Measurements from ENCODE around the gene SYT6.
"Not testable (repeated sequence)": the region's sequence is repeated elsewhere in the genome, so short reads cannot be mapped to it uniquely, and the experiment has no call there.

SYT6 gene

DNA sequence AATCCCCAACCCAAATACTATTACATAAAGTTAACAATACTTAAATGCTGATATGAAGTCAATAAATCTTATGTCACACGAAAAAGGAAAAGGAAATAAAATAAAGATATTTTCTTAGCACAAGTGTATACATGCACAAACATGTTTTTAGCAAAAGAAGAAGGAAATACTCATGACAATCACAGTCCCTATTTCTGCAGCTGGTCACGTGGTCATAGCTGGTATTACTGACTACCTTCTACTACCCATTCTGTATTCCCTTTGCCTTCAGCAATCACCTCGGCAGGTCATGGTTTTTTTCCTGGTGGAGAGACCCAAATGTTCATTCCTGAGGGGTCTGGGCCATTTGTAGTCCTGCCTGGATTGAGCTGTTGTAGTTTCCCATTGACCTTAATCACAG, 88.0 kb downstream of the SYT6 start:
- not testable (repeated sequence) for DNase-seq

DNA sequence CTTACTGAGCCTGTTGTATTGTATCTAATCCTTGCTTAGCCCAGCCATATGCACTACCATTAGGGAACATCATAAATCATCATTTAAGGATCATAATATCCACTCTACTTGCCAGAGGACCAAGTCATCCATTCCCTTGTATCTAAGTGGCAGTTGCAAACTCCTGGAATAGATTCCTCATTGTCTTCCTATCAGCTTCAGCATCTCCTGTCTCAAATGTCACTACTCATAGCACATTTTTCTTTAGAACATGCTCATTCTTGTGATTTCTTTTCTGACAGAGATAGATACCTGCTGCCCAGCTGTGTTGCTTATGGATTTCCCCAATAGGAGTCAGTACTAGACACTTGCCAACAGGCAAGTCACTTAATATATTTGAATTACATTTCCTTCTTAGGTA, 90.1 kb downstream of the SYT6 start:
- DNase-seq = no peak

DNA sequence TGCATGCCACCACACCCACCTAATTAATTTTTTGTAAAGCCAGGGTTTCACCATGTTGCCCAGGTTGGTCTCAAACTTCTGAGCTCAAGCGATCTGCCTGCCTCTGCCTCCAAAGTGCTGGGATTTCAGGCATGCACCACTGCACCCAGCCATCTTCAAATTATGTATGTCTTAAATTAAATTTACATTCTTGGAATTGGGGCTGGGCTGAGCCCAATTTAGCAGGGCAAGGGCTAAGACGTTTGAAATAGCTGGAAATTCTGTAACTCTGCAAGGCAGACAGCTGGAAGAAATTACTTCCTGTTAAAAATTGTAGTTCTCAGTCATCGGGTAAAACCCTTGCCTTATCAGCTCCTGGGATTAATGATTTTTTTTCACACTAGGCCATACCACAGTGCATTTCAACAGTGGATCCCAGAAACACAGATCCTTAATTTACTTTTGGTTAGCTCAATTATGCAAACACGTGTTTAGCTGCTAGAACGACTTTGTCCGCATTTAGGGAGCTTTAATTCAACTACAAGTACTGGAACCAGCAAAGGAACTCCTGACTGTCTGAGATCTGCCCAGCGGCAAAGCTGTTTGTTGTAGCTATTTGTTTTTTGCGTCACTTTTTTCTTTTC, 91.1 kb downstream of the SYT6 start:
- DNase-seq = no peak

GRCh38 chr1:114061121-114061830, 92.4 kb downstream of the SYT6 start:
- no peak for DNase-seq

GRCh38 chr1:114058236-114058635, 95.4 kb downstream of the SYT6 start:
- DNase-seq = not testable (repeated sequence)

GRCh38 chr1:114054148-114054547, 99.5 kb downstream of the SYT6 start:
- DNase-seq = no peak

- no peak for DNase-seq
These were observed 105.4 kb downstream of the SYT6 start for GRCh38 chr1:114048232-114048631.

- DNase-seq = no peak
These were observed 110.1 kb downstream of the SYT6 start for GRCh38 chr1:114043548-114043947.

DNA sequence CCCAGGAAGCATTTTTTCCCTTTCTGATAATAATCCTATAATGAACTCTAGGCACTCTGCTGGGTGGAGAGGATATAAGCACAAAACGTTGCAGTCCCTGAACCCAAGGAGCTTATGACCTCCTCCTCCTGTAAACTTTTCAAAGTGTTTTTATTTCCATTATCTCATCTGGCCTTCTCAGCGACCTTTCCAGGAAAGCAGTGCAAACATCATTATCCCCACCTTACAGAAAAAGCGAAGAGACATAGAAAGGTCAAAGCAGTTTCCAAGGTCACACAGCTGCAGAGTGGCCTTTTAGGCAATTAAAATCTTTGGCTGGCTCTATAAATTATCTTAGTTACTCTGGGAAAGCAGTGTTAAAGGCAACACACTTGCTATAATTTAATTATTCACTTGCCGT, 110.6 kb downstream of the SYT6 start:
- no peak for DNase-seq

GRCh38 chr1:114040273-114041015, 113.2 kb downstream of the SYT6 start:
- no peak for DNase-seq

Measured in bone marrow (tissue), 2 donors.